SK-N-SH treated with all-trans-retinoic acid at 6 μM for 48 hours (cell line): Measurements from ENCODE around the gene MRGPRD.

Experiments used
- CSRNP3 ChIP-seq: fragments of 250-450 bp; sonication (Bioruptor Pico); IDR thresholded peaks from 2 replicates; pipeline ENCODE4 v1.5.1; 2021; ENCODE audit warnings: mild to moderate bottlenecking, moderate library complexity
- GLIS3 ChIP-seq: fragments of 250-450 bp; sonication (Bioruptor Pico); IDR thresholded peaks from 2 replicates; pipeline ENCODE4 v1.5.0; 2020; ENCODE audit warnings: mild to moderate bottlenecking, moderate library complexity
- ISL1 ChIP-seq: fragments of 250-450 bp; sonication (Bioruptor Pico); IDR thresholded peaks from 2 replicates; pipeline ENCODE4 v2.1.2; 2022; ENCODE audit warnings: mild to moderate bottlenecking, moderate library complexity
- OSR1 ChIP-seq: fragments of 250-450 bp; sonication (Bioruptor Pico); IDR thresholded peaks from 2 replicates; pipeline ENCODE4 v1.8.0; 2022; ENCODE audit warnings: moderate library complexity, mild to moderate bottlenecking, inconsistent platforms
- POU6F1 ChIP-seq: fragments of 250-450 bp; sonication (Bioruptor Pico); IDR thresholded peaks from 2 replicates; pipeline ENCODE4 v1.8.0; 2021; ENCODE audit warnings: low read depth, mild to moderate bottlenecking, moderate library complexity, borderline replicate concordance
- RARB ChIP-seq: fragments of 250-450 bp; sonication (Bioruptor Pico); IDR thresholded peaks from 2 replicates; pipeline ENCODE4 v1.8.0; 2021; ENCODE audit warnings: mild to moderate bottlenecking, moderate library complexity
- ZFP30 ChIP-seq: fragments of 450-650 bp; formaldehyde crosslinking; IDR thresholded peaks from 2 replicates; pipeline ENCODE4 v1.5.0; 2022; ENCODE audit warnings: mild to moderate bottlenecking, moderate library complexity
- ZNF70 ChIP-seq: fragments of 450-650 bp; formaldehyde crosslinking; IDR thresholded peaks from 2 replicates; pipeline ENCODE4 v1.5.0; 2020; ENCODE audit warnings: mild to moderate bottlenecking, moderate library complexity
- ZNF8 ChIP-seq: fragments of 450-650 bp; formaldehyde crosslinking; IDR thresholded peaks from 2 replicates; pipeline ENCODE4 v1.5.0; 2020; ENCODE audit warnings: mild to moderate bottlenecking, moderate library complexity

GRCh38 chr11:68993546-68993945 is 12.8 kb upstream of the MRGPRD start:
- no peak for TF ChIP-seq ZFP30
- TF ChIP-seq ISL1 (CRISPR knock-in tag): no peak
- TF ChIP-seq POU6F1 (CRISPR knock-in tag): no peak
- no peak for TF ChIP-seq OSR1 (CRISPR knock-in tag)
- no peak for TF ChIP-seq CSRNP3 (CRISPR knock-in tag)
- TF ChIP-seq GLIS3: no peak
- TF ChIP-seq ZNF70 (CRISPR knock-in tag): no peak
- TF ChIP-seq ZNF8 (CRISPR knock-in tag): no peak
- no peak for TF ChIP-seq RARB (CRISPR knock-in tag)
